H1 (cell line): Measurements from ENCODE around the gene USP17L13. TPM values are rescaled to one million over a fixed set of nuclear protein-coding genes. Genes with fewer than 3 reads are reported as not detected.
"Not testable (repeated sequence)": the region's sequence is repeated elsewhere in the genome, so short reads cannot be mapped to it uniquely, and the experiment has no call there.

Source experiments
- CTCF ChIA-PET: fragments of 300-600 bp; sonication (Branson Sonifier 250); formaldehyde crosslinking; loops from one replicate; lab custom pipeline; 2021; ENCODE audit not compliant: partially characterized antibody; lab: Charles Lee
- POLR2A ChIA-PET: fragments of 300-600 bp; sonication (Branson Sonifier 250); formaldehyde crosslinking; loops from one replicate; lab custom pipeline; 2021; ENCODE audit warnings: inconsistent platforms; ENCODE audit not compliant: partially characterized antibody; lab: Charles Lee
- DNase-seq, 2 experiments: peaks; one replicate each; pipeline versions ENCODE4 v3.0.0 to v3.0.0-alpha.2; 2010 to 2022; ENCODE audit warnings: low spot score in 2 of 2, low read depth in 1 of 2, mixed read lengths in 1 of 2
- FAIRE-seq: peaks from 2 replicates; lab custom pipeline; 2011; peaks lifted over from hg19 to GRCh38; lab: Jason Lieb, UNC
- H2AFZ ChIP-seq: 2 replicates; pipeline ENCODE4 v1.8.1; 2012; ENCODE audit warnings: low read length, inconsistent platforms
- H2AK5ac ChIP-seq: 2 replicates; pipeline ENCODE4 v1.6.1; 2013; ENCODE audit warnings: low read depth, low read length
- H2BK120ac ChIP-seq: replicated peaks from 2 replicates; pipeline ENCODE3; 2013; ENCODE audit warnings: low read depth, low read length, inconsistent platforms
- H2BK12ac ChIP-seq: 2 replicates; pipeline ENCODE4 v1.6.1; 2013; ENCODE audit warnings: low read depth, low read length
- H2BK15ac ChIP-seq: 2 replicates; pipeline ENCODE4 v1.6.1; 2013; ENCODE audit warnings: low read length
- H2BK20ac ChIP-seq: 2 replicates; pipeline ENCODE4 v1.6.1; 2013; ENCODE audit warnings: low read length
- H2BK5ac ChIP-seq: 2 replicates; pipeline ENCODE4 v1.6.1; 2013; ENCODE audit warnings: low read depth, low read length
- H3K14ac ChIP-seq: 2 replicates; pipeline ENCODE4 v1.6.1; 2013; ENCODE audit warnings: inconsistent platforms; ENCODE audit not compliant: insufficient read length
- H3K18ac ChIP-seq: 2 replicates; pipeline ENCODE4 v1.6.1; 2013; ENCODE audit warnings: low read length; ENCODE audit errors: extremely low read depth
- H3K23ac ChIP-seq: 2 replicates; pipeline ENCODE4 v1.6.1; 2013; ENCODE audit warnings: inconsistent platforms; ENCODE audit not compliant: insufficient read length
- H3K23me2 ChIP-seq: 2 replicates; pipeline ENCODE4 v1.6.1; 2013; ENCODE audit warnings: low read depth, low read length
- H3K27ac ChIP-seq: 2 replicates; pipeline ENCODE4 v1.6.1; 2011; ENCODE audit warnings: low read depth, low read length, inconsistent platforms
- H3K27me3 ChIP-seq, 4 experiments: replicated peaks in 1 of 4; 1 replicate in 1 of 4; 2 replicates in 3 of 4; pipeline versions ENCODE4 v1.6.1 to v1.8.1; 2011 to 2013; ENCODE audit warnings: low read length in 3 of 4, mild to moderate bottlenecking in 3 of 4, inconsistent platforms in 2 of 4, mixed read lengths in 2 of 4, moderate library complexity in 1 of 4; ENCODE audit not compliant: control insufficient read depth in 3 of 4, insufficient read depth in 3 of 4; ENCODE audit errors: extremely low read depth in 1 of 4
- H3K36me3 ChIP-seq, 4 experiments: 2 replicates each; pipeline versions ENCODE4 v1.6.1 to v1.8.1; 2011 to 2013; ENCODE audit warnings: mild to moderate bottlenecking in 4 of 4, low read length in 3 of 4, moderate library complexity in 2 of 4, control low read depth in 1 of 4, inconsistent platforms in 1 of 4; ENCODE audit not compliant: insufficient read depth in 4 of 4, control insufficient read depth in 2 of 4
- H3K4ac ChIP-seq: replicated peaks from 2 replicates; pipeline ENCODE3; 2013; ENCODE audit warnings: low read length, low read depth, mixed read lengths, inconsistent platforms; ENCODE audit not compliant: insufficient read length
- H3K4me1 ChIP-seq, 4 experiments: replicated peaks in 1 of 4; 1 replicate in 1 of 4; 2 replicates in 3 of 4; pipeline versions ENCODE4 v1.6.1 to v1.8.1; 2011 to 2013; ENCODE audit warnings: low read length in 3 of 4, inconsistent platforms in 2 of 4, mixed read lengths in 1 of 4; ENCODE audit not compliant: insufficient read depth in 4 of 4, control insufficient read depth in 3 of 4
- H3K4me2 ChIP-seq, 2 experiments: 2 replicates each; pipeline versions ENCODE4 v1.6.1 to v1.8.1; 2011 to 2013; ENCODE audit warnings: low read depth in 2 of 2, low read length in 2 of 2, control low read depth in 1 of 2, inconsistent platforms in 1 of 2, mild to moderate bottlenecking in 1 of 2; ENCODE audit not compliant: insufficient read depth in 1 of 2
- H3K4me3 ChIP-seq, 4 experiments: fragments of 200-600, 300-600 bp in 1 of 4; sonication (generic), shearing (Covaris generic), sonication (Bioruptor Twin) in 1 of 4; 2 replicates each; pipeline versions ENCODE4 v1.5.1 to v1.8.1; 2011 to 2016; ENCODE audit warnings: low read length in 4 of 4, low read depth in 3 of 4, control low read depth in 2 of 4, inconsistent platforms in 2 of 4, mild to moderate bottlenecking in 2 of 4, mixed read lengths in 1 of 4, moderate library complexity in 1 of 4; ENCODE audit not compliant: insufficient read depth in 2 of 4; ENCODE audit errors: extremely low read depth in 1 of 4
- H3K56ac ChIP-seq: replicated peaks from 2 replicates; pipeline ENCODE3; 2013; ENCODE audit warnings: low read depth, mild to moderate bottlenecking, mixed read lengths, low read length, inconsistent platforms; ENCODE audit not compliant: insufficient read length
- H3K79me1 ChIP-seq: 2 replicates; pipeline ENCODE4 v1.6.1; 2013; ENCODE audit warnings: low read depth, low read length, control low read depth
- H3K79me2 ChIP-seq, 2 experiments: 2 replicates each; pipeline versions ENCODE4 v1.6.1 to v1.8.1; 2012 to 2013; ENCODE audit warnings: low read length in 2 of 2, mild to moderate bottlenecking in 2 of 2, inconsistent platforms in 1 of 2; ENCODE audit not compliant: insufficient read depth in 2 of 2, control insufficient read depth in 1 of 2
- H3K9ac ChIP-seq, 4 experiments: replicated peaks in 1 of 4; 1 replicate in 1 of 4; 2 replicates in 3 of 4; pipeline versions ENCODE4 v1.6.1 to v1.8.1; 2011 to 2013; ENCODE audit warnings: low read depth in 3 of 4, low read length in 3 of 4, control low read depth in 2 of 4, mild to moderate bottlenecking in 2 of 4, moderate library complexity in 2 of 4, inconsistent platforms in 1 of 4; ENCODE audit errors: extremely low read depth in 1 of 4
- H3K9me3 ChIP-seq, 2 experiments: 2 replicates each; pipeline versions ENCODE4 v1.6.1 to v1.8.1; 2012 to 2013; ENCODE audit warnings: mild to moderate bottlenecking in 2 of 2, moderate library complexity in 2 of 2, control low read depth in 1 of 2, inconsistent platforms in 1 of 2, low read depth in 1 of 2, low read length in 1 of 2, mixed read lengths in 1 of 2; ENCODE audit not compliant: insufficient read depth in 2 of 2
- H4K20me1 ChIP-seq, 2 experiments: replicated peaks in 1 of 2; 2 replicates each; pipeline versions ENCODE3 to v1.8.1; 2011 to 2013; ENCODE audit warnings: inconsistent platforms in 2 of 2, low read length in 2 of 2, mild to moderate bottlenecking in 1 of 2; ENCODE audit not compliant: insufficient read depth in 2 of 2, control insufficient read depth in 1 of 2
- H4K5ac ChIP-seq: 2 replicates; pipeline ENCODE4 v1.6.1; 2013; ENCODE audit warnings: low read length, low read depth, mixed read lengths, inconsistent platforms; ENCODE audit not compliant: insufficient read length
- H4K8ac ChIP-seq: 2 replicates; pipeline ENCODE4 v1.8.0; 2013; ENCODE audit warnings: mild to moderate bottlenecking, moderate library complexity, low read length, inconsistent platforms; ENCODE audit not compliant: insufficient read depth; ENCODE audit errors: extremely low read depth
- H4K91ac ChIP-seq: replicated peaks from 2 replicates; pipeline ENCODE3; 2013; ENCODE audit warnings: low read length, mixed read lengths, inconsistent platforms; ENCODE audit not compliant: insufficient read length
- WGBS, 2 experiments: shearing (Covaris generic) in 1 of 2; methylation state at CpG; one replicate each; pipeline versions ENCODE4 v1.1.6 to v1.1.7; 2013 to 2015; ENCODE audit warnings: low lambda C conversion rate in 2 of 2, mixed read lengths in 2 of 2, inconsistent platforms in 1 of 2, low coverage in 1 of 2, missing lambda C conversion rate in 1 of 2; ENCODE audit not compliant: insufficient replicate concordance in 2 of 2, insufficient coverage in 1 of 2, insufficient read length in 1 of 2; ENCODE audit errors: extremely low coverage in 1 of 2, missing lambda C conversion rate in 1 of 2; 5-methylcytosine and 5-hydroxymethylcytosine counted together
- long read RNA-seq, 2 experiments: library from RNA in 1 of 2; library from capped mRNA in 1 of 2; stranded (forward); transcript quantifications; one replicate each; pipeline ENCODE4 v2.0.0, GENCODE V29; 2021; ENCODE audit warnings: inconsistent platforms in 1 of 2
- polyA minus RNA-seq, 3 experiments: library from RNA; depleted of rRNA, polyadenylated mRNA; stranded (reverse); fragments of >200 nt; gene quantifications; 1 replicate in 2 of 3; 2 replicates in 1 of 3; pipeline ENCODE4 v1.2.3, GENCODE V29; 2011
- polyA plus RNA-seq, 7 experiments: library from polyadenylated mRNA; depleted of rRNA in 3 of 7; stranded (reverse) in 5 of 7; unstranded in 2 of 7; fragments of >200 nt in 5 of 7; fragments of 200-250 nt in 2 of 7; gene quantifications; 1 replicate in 5 of 7; 2 replicates in 1 of 7; 4 replicates in 1 of 7; pipeline versions ENCODE4 v1.2.1 to v1.2.3, GENCODE V29; 2011 to 2013; ENCODE audit warnings: missing spikeins in 2 of 7, mixed read lengths in 2 of 7
- total RNA-seq: library from RNA; stranded (reverse); fragmentation: NEBNext Ultra II Directional; extraction: Animal tissue kit (Norgen Biotek cat#: 25700); gene quantifications from 2 replicates; pipeline ENCODE4 v1.2.1, GENCODE V29; 2021

Gene USP17L13, protein sequence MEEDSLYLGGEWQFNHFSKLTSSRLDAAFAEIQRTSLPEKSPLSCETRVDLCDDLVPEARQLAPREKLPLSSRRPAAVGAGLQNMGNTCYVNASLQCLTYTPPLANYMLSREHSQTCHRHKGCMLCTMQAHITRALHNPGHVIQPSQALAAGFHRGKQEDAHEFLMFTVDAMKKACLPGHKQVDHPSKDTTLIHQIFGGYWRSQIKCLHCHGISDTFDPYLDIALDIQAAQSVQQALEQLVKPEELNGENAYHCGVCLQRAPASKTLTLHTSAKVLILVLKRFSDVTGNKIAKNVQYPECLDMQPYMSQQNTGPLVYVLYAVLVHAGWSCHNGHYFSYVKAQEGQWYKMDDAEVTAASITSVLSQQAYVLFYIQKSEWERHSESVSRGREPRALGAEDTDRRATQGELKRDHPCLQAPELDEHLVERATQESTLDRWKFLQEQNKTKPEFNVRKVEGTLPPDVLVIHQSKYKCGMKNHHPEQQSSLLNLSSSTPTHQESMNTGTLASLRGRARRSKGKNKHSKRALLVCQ
- total RNA-seq = not detected in 2 replicates
- not detected in 2 replicates for polyA plus RNA-seq (2011; rRNA removed)
- not detected for polyA plus RNA-seq (2011; cell fraction: cytosol; rRNA removed)
- polyA plus RNA-seq (2011; cell fraction: nucleus; rRNA removed) = not detected
- not detected in 4 replicates for polyA plus RNA-seq (2012, experiment 1 of 2)
- polyA plus RNA-seq (2012, experiment 2 of 2) = not detected
- polyA plus RNA-seq (2013, experiment 1 of 2) = not detected
- polyA plus RNA-seq (2013, experiment 2 of 2) = not detected
- polyA minus RNA-seq (2011; rRNA and poly(A)+ RNA removed) = not detected in 2 replicates
- polyA minus RNA-seq (2011; cell fraction: cytosol; rRNA and poly(A)+ RNA removed) = not detected
- polyA minus RNA-seq (2011; cell fraction: nucleus; rRNA and poly(A)+ RNA removed) = not detected
- long read RNA-seq, experiment 1 = 0 reads
- long read RNA-seq, experiment 2 = 0 reads

DNA sequence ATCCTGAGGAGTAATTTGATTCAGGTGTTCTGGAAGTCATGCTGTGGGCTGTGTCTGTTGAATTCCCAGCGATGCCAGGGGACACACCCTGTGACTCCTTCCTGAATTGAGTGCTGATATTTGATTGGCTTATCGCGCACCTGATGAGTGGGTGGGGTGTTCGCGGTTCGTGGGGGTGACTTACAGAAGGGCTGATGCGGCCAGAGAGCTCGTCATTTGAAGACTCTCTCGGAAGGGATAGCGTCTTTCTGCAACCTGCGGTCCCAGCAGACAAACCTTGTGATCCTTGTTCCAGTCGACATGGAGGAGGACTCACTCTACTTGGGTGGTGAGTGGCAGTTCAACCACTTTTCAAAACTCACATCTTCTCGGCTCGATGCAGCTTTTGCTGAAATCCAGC, at the start of gene USP17L13:
Gene USP17L13, plus strand, starts transcription at position 301 of the 400 bp plus-strand sequence. Its CDS starts 0 bp downstream, at position 301.
- H3K9ac ChIP-seq, H3K4me2 ChIP-seq, H3K9me3 ChIP-seq, POLR2A ChIA-PET, FAIRE-seq, H3K56ac ChIP-seq, H2BK20ac ChIP-seq, H2BK5ac ChIP-seq, H2BK120ac ChIP-seq, H2BK12ac ChIP-seq, CTCF ChIA-PET, H3K79me2 ChIP-seq, H2AFZ ChIP-seq, H3K23me2 ChIP-seq, H4K5ac ChIP-seq, H3K4me1 ChIP-seq, H3K23ac ChIP-seq, H4K20me1 ChIP-seq, H3K18ac ChIP-seq, H4K91ac ChIP-seq, H2BK15ac ChIP-seq, DNase-seq, H2AK5ac ChIP-seq, H3K4me3 ChIP-seq, H4K8ac ChIP-seq, H3K4ac ChIP-seq, H3K27ac ChIP-seq, H3K27me3 ChIP-seq, H3K79me1 ChIP-seq, H3K14ac ChIP-seq, H3K36me3 ChIP-seq: not testable (repeated sequence)
- no CpG with 5 or more reads among the region's 14 CpGs for WGBS, 2 experiments
